Measurements from ENCODE around the gene HS3ST3A1.

The HS3ST3A1 gene

GRCh38 chr17:13601776-13602551 lies at the start of gene HS3ST3A1:
Gene HS3ST3A1, minus strand, starts transcription at chr17:13601929. Its CDS starts 800 bp downstream, at chr17:13601129.
- peak; percentile 89 for DNase-seq

GRCh38 chr17:13650096-13650675 lies 48.5 kb upstream of the HS3ST3A1 start:
- DNase-seq, result no peak

- peak; percentile 64 for DNase-seq
Observed at GRCh38 chr17:13647543-13648021, 45.9 kb upstream of the HS3ST3A1 start.

GRCh38 chr17:13646969-13647542 lies 45.3 kb upstream of the HS3ST3A1 start:
- DNase-seq, result no peak

- DNase-seq, result no peak
Observed at GRCh38 chr17:13646411-13646810, 44.7 kb upstream of the HS3ST3A1 start.

GRCh38 chr17:13643180-13643579 lies 41.5 kb upstream of the HS3ST3A1 start:
- no peak for DNase-seq

GRCh38 chr17:13642188-13642587 lies 40.5 kb upstream of the HS3ST3A1 start:
- no peak for DNase-seq

- no peak for DNase-seq
Observed at GRCh38 chr17:13640551-13640950, 38.8 kb upstream of the HS3ST3A1 start.

GRCh38 chr17:13638855-13639458 lies 37.2 kb upstream of the HS3ST3A1 start:
- DNase-seq, result no peak

- DNase-seq, result no peak
Observed at GRCh38 chr17:13636951-13637350, 35.2 kb upstream of the HS3ST3A1 start.

GRCh38 chr17:13635951-13636350 lies 34.2 kb upstream of the HS3ST3A1 start:
- no peak for DNase-seq

GRCh38 chr17:13634021-13634420 lies 32.3 kb upstream of the HS3ST3A1 start:
- DNase-seq, result no peak

GRCh38 chr17:13631529-13631928 lies 29.8 kb upstream of the HS3ST3A1 start:
- no peak for DNase-seq

GRCh38 chr17:13626703-13627102 lies 25.0 kb upstream of the HS3ST3A1 start:
- no peak for DNase-seq

GRCh38 chr17:13619462-13619861 lies 17.7 kb upstream of the HS3ST3A1 start:
- DNase-seq, result no peak

- DNase-seq, result no peak
Observed at GRCh38 chr17:13616031-13616430, 14.3 kb upstream of the HS3ST3A1 start.

- no peak for DNase-seq
Observed at GRCh38 chr17:13609941-13610340, 8.2 kb upstream of the HS3ST3A1 start.

GRCh38 chr17:13601322-13601775 lies 380 bp downstream of the HS3ST3A1 start:
- no peak for DNase-seq

GRCh38 chr17:13600475-13601321 lies 1.0 kb downstream of the HS3ST3A1 start:
- peak; percentile 54 for DNase-seq

GRCh38 chr17:13599864-13600263 lies 1.9 kb downstream of the HS3ST3A1 start:
- DNase-seq, result no peak

- DNase-seq, result no peak
Observed at GRCh38 chr17:13599168-13599577, 2.6 kb downstream of the HS3ST3A1 start.

- DNase-seq, result no peak
Observed at GRCh38 chr17:13598353-13599167, 3.2 kb downstream of the HS3ST3A1 start.
